SK-N-MC (cell line): ENCODE measurements around the gene MT1E.
"Not testable (repeated sequence)": the region's sequence is repeated elsewhere in the genome, so short reads cannot be mapped to it uniquely, and the experiment has no call there.

Experiments used
- EZH2 ChIP-seq: fragments of 200-600 bp; sonication (generic); IDR thresholded peaks from one replicate; pipeline ENCODE4 v1.6.1; 2017; ENCODE audit warnings: antibody characterized with exemption
- POLR2AphosphoS5 ChIP-seq: IDR thresholded peaks from 2 replicates; pipeline ENCODE4 v1.6.1; 2012; ENCODE audit warnings: mild to moderate bottlenecking, low read depth, low read length, borderline replicate concordance

- not testable (repeated sequence) for TF ChIP-seq POLR2AphosphoS5, EZH2
These were observed 2.4 kb upstream of the MT1E start for GRCh38 chr16:56623184-56623583.
